Heart right ventricle (tissue), 16 donors: ENCODE results near the gene CPNE4. TPM values are rescaled to one million over a fixed set of nuclear protein-coding genes. Genes with fewer than 3 reads are reported as not detected.

ENCODE experiments used
- ATAC-seq, 8 donors: fragments of 200-7000 bp; cut with Tn5 transposase; one replicate each; pipeline ENCODE4 v1.9.1; 2020; ENCODE audit warnings: mild to moderate bottlenecking in 8 of 8, moderate library complexity in 8 of 8, moderate number of reproducible peaks in 1 of 8
- DNase-seq, 2 donors: peaks; one replicate each; pipeline ENCODE4 v3.0.0-alpha.2; 2020
- H3K27ac ChIP-seq, 10 donors: fragments of 200-600 bp; sonication (generic) in 2 of 10; one replicate each; pipeline versions ENCODE4 v1.5.0 to v1.8.0; 2020 to 2022; ENCODE audit warnings: mild to moderate bottlenecking in 3 of 10
- H3K27me3 ChIP-seq, 7 donors: fragments of 200-600 bp; one replicate each; pipeline ENCODE4 v1.8.0; 2021 to 2022; ENCODE audit warnings: mild to moderate bottlenecking in 2 of 7
- H3K36me3 ChIP-seq, 9 donors: fragments of 200-600 bp; sonication (generic) in 1 of 9; one replicate each; pipeline versions ENCODE4 v1.5.0 to v1.8.0; 2020 to 2022; ENCODE audit warnings: mild to moderate bottlenecking in 2 of 9
- H3K4me1 ChIP-seq, 9 donors: fragments of 200-600 bp; sonication (generic) in 1 of 9; one replicate each; pipeline versions ENCODE4 v1.5.0 to v1.8.0; 2020 to 2022; ENCODE audit warnings: mild to moderate bottlenecking in 4 of 9
- H3K4me3 ChIP-seq, 10 donors: fragments of 200-600 bp; sonication (generic) in 2 of 10; one replicate each; pipeline versions ENCODE4 v1.5.0 to v1.8.0; 2020 to 2022; ENCODE audit warnings: mild to moderate bottlenecking in 7 of 10, moderate library complexity in 2 of 10
- H3K9me3 ChIP-seq, 11 donors: fragments of 200-600 bp in 10 of 11; sonication (generic) in 2 of 11; one replicate each; pipeline versions ENCODE4 v1.5.0 to v1.8.0; 2013 to 2022; ENCODE audit warnings: mild to moderate bottlenecking in 2 of 11, control low read depth in 1 of 11, moderate library complexity in 1 of 11
- WGBS, 2 donors: extraction: QIAGEN DNeasy Blood & Tissue Kit; methylation state at CpG; one replicate each; pipeline ENCODE4 v1.1.7; 2013; ENCODE audit warnings: inconsistent platforms in 1 of 2; 5-methylcytosine and 5-hydroxymethylcytosine counted together
- intact Hi-C, 10 donors: fragments of 100-400 bp; cut with DNase I; formaldehyde crosslinking; loops; one replicate each; pipeline versions ENCODE4 v1.11.1 to v1.14.2; 2022
- polyA plus RNA-seq, 2 donors: library from polyadenylated mRNA; stranded (reverse); fragments of 200-250 nt; gene quantifications; one replicate each; pipeline ENCODE4 v1.2.3, GENCODE V29; 2013
- total RNA-seq, 10 donors: library from RNA; stranded (reverse); fragmentation: NEBNext Ultra II Directional in 3 of 10; extraction: Animal tissue kit (Norgen Biotek cat#: 25700) in 3 of 10; gene quantifications; one replicate each; pipeline versions ENCODE4 v1.2.1 to v1.2.4, GENCODE V29; 2021 to 2023
- TF ChIP-seq, protein P1 (sequence below), 9 donors: fragments of 200-600 bp; sonication (generic) in 2 of 9; IDR thresholded peaks; one replicate each; pipeline versions ENCODE4 v1.5.0 to v1.8.0; 2021 to 2022; ENCODE audit warnings: antibody characterized with exemption in 9 of 9, mild to moderate bottlenecking in 5 of 9, moderate library complexity in 1 of 9
- donor health status: Arrhythmogenic right ventricular cardiomyopathy.
- donor health status: ischemic (EF 13 %, LVEDD 7.1; RV severe dilation, severe dysfunction).
- donor health status: healthy with polysubstance abuse.
- donor health status: DM: no; HTN: yes; CAD: no.
- donor health status: DM: no; HTN: no; CAD: no.
- donor health status: ischemic (EF 25% LVEDD 6.9; RV normal size, moderate dysfunction).
- donor health status: ischemic (EF 25% LVEDD 5.7; RV mildly dilated, moderate dysfunction).
- donor health status: healthy.
- donor health status: DM: yes; HTN: yes; CAD: no.
- donor health status: Ischemic cardiomyopathy.
- donor health status: ischemic (EF 35%, LVEDD 5.7; RV mildly dilated, moderate dysfunction).
- donor health status: nonischemic (EF 11% LVEDD 7.7; RV severe dilation, severe dysfunction).
- donor health status: DM: yes; HTN: yes; CAD: no.
- donor health status: PGD.
- donor health status: ischemic (EF 29% LVEDD 5.4; RV normal size, mild dysfunction).
- donor health status: nonischemic (EF 23%, LVEDD 6.1; RV moderate dilation, normal function).

The CPNE4 gene
- total and polyA plus RNA-seq, 12 donors, result 1.5 to 116 (median 24.8) TPM

DNA sequence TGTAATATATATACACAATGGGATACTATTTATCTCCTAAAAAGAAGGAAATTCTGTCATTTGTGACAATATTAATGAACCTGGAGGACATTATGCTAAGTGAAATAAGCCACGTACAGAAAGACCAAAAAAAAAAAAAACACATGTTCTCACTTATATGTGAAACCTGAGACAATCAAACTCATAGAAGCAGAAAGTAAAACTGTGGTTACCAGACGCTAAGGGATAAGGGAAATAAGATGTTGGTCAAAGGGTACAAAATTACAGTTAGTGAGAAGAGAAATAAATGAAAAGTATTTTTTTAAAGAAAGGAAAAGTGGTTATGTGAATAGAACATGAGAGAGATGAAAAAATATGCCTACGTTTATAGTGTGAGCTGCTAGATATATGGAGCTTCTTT is 101.1 kb downstream of the CPNE4 start:
- no peak for DNase-seq
- Histone ChIP-seq H3K27me3 (no peaks in the 10 kb centered on the region), H3K27ac (no peak overlapping the region), H3K4me3 (no peak overlapping the region), H3K9me3 (peaks cover 0 to 14% (median 0%) of the 10 kb centered on the region in 11 donors), H3K4me1 (no peaks in the 10 kb centered on the region), H3K36me3 (no peaks in the 10 kb centered on the region)
- no peak for ATAC-seq
- WGBS, 2 donors, result 72 to 77% methylated on average over 3 of the region's 3 CpGs
- TF ChIP-seq, protein P1, sequence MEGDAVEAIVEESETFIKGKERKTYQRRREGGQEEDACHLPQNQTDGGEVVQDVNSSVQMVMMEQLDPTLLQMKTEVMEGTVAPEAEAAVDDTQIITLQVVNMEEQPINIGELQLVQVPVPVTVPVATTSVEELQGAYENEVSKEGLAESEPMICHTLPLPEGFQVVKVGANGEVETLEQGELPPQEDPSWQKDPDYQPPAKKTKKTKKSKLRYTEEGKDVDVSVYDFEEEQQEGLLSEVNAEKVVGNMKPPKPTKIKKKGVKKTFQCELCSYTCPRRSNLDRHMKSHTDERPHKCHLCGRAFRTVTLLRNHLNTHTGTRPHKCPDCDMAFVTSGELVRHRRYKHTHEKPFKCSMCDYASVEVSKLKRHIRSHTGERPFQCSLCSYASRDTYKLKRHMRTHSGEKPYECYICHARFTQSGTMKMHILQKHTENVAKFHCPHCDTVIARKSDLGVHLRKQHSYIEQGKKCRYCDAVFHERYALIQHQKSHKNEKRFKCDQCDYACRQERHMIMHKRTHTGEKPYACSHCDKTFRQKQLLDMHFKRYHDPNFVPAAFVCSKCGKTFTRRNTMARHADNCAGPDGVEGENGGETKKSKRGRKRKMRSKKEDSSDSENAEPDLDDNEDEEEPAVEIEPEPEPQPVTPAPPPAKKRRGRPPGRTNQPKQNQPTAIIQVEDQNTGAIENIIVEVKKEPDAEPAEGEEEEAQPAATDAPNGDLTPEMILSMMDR (IDR thresholded peaks at IDR 0.05), result no peak
- intact Hi-C loops, result no loop called here

GRCh38 chr3:131928593-131928992 is 106.2 kb downstream of the CPNE4 start:
- no peaks in the 10 kb centered on the region for H3K4me1 ChIP-seq
- no peak overlapping the region for H3K4me3 ChIP-seq
- WGBS, 2 donors, result 76 to 81% methylated on average over 2 of the region's 2 CpGs
- H3K27me3 ChIP-seq, result no peaks in the 10 kb centered on the region
- TF ChIP-seq, protein P1 (IDR thresholded peaks at IDR 0.05), result no peak
- intact Hi-C loops, result no loop called here
- ATAC-seq, result no peak
- no peaks in the 10 kb centered on the region for H3K36me3 ChIP-seq
- H3K9me3 ChIP-seq, result no peaks in the 10 kb centered on the region
- no peak overlapping the region for H3K27ac ChIP-seq
- no peak for DNase-seq

DNA sequence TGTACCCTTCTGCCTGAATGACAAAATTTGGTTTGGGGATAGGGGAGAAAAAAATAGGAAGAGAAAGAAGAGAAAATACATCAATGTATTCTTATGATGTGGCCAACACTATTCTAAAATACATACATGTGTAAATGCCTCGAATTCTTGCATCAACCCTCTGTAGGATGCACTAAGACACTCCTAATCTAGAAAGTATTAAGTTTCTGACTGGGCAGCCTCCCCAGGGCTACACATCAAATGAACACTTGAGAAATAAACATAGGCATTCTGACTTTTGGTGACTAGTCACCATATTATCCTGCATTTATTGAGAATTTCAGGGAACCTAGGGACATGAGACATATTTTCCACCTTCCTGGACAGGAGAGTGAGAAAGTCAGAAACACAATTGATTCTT is 109.2 kb downstream of the CPNE4 start:
- H3K36me3 ChIP-seq, result no peaks in the 10 kb centered on the region
- TF ChIP-seq, protein P1 (IDR thresholded peaks at IDR 0.05), result no peak
- H3K4me3 ChIP-seq, result no peak overlapping the region
- ATAC-seq, result no peak
- H3K4me1 ChIP-seq, result no peaks in the 10 kb centered on the region
- intact Hi-C loops, result no loop called here
- no peak overlapping the region for H3K27ac ChIP-seq
- no peak for DNase-seq
- no peaks in the 10 kb centered on the region for H3K27me3 ChIP-seq
- 71 to 80% methylated on average over 1 of the region's 1 CpG for WGBS, 2 donors
- no peaks in the 10 kb centered on the region for H3K9me3 ChIP-seq

DNA sequence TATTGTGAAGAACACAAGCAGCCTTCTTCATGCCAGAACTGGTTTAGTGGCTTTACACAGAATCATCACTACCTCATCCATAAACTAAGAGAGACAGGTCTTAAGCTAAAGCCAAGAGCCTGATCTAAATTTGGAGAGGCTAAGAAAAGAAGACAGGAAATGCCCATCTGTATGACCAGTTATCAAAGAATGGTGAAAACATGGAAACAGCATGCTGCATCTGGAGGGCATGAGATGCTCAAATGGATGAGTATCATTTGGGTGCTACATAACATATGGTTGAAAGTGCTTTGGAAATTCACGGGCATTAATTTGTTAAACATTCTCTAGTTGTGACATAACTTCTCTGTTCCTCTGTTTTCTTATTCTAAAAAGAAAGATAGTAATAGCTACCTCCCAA is 112.5 kb downstream of the CPNE4 start:
- 86 to 100% methylated on average over 1 of the region's 1 CpG for WGBS, 2 donors
- Histone ChIP-seq H3K4me1 (no peaks in the 10 kb centered on the region), H3K27me3 (no peaks in the 10 kb centered on the region), H3K4me3 (no peak overlapping the region), H3K27ac (no peak overlapping the region), H3K36me3 (no peaks in the 10 kb centered on the region), H3K9me3 (no peaks in the 10 kb centered on the region)
- DNase-seq (no peak), ATAC-seq (no peak)
- TF ChIP-seq, protein P1 (IDR thresholded peaks at IDR 0.05), result no peak
- intact Hi-C loops, result no loop called here
